Measurements from ENCODE around the gene EOLA2.

GRCh38 chrX:149950681-149951080 is 12.4 kb upstream of the EOLA2 start:
- TF ChIP-seq TAF1 (IDR thresholded peaks at IDR 0.05; ENCODE audit: low read depth, low read length) (no peak), POLR2A (IDR thresholded peaks at IDR 0.05; ENCODE audit: control extremely low read depth in 1 of 2, low read depth in 2 of 2, low read length in 2 of 2) (no peak), E2F6 (IDR thresholded peaks at IDR 0.05) (no peak)
